Gastrocnemius medialis (tissue), 4 donors: ENCODE measurements around the gene NBDY. TPM values are rescaled to one million over a fixed set of nuclear protein-coding genes. Genes with fewer than 3 reads are reported as not detected.
"Not testable (repeated sequence)": the region's sequence is repeated elsewhere in the genome, so short reads cannot be mapped to it uniquely, and the experiment has no call there.

Experiments used
- ATAC-seq, 2 donors: fragments of 150-250 bp; one replicate each; pipeline ENCODE4 v1.9.1; 2016
- DNase-seq, 2 donors: peaks; one replicate each; pipeline ENCODE4 v3.0.0-alpha.2; 2019
- H3K27ac ChIP-seq, 4 donors: fragments of 200-600 bp; sonication (generic); 1 replicate in 1 of 4; 2 replicates in 3 of 4; pipeline ENCODE4 v1.5.1; 2016 to 2018; ENCODE audit warnings: mild to moderate bottlenecking in 2 of 4, moderate library complexity in 1 of 4
- H3K27me3 ChIP-seq, 3 donors: fragments of 200-600 bp; sonication (generic) in 2 of 3; 1 replicate in 1 of 3; 2 replicates in 2 of 3; pipeline versions ENCODE4 v1.5.1 to v1.6.0; 2016 to 2019; ENCODE audit warnings: mild to moderate bottlenecking in 1 of 3, moderate library complexity in 1 of 3
- H3K36me3 ChIP-seq, 2 donors: fragments of 200-600 bp; sonication (generic) in 1 of 2; one replicate each; pipeline ENCODE4 v1.5.1; 2017 to 2018
- H3K4me1 ChIP-seq, 2 donors: fragments of 200-600 bp; sonication (generic) in 1 of 2; one replicate each; pipeline ENCODE4 v1.5.1; 2016 to 2017; ENCODE audit warnings: mild to moderate bottlenecking in 2 of 2
- H3K4me3 ChIP-seq, 4 donors: fragments of 200-600 bp; sonication (generic) in 3 of 4; 1 replicate in 1 of 4; 2 replicates in 3 of 4; pipeline ENCODE4 v1.5.1; 2016 to 2019; ENCODE audit warnings: mild to moderate bottlenecking in 2 of 4
- H3K9me3 ChIP-seq, 3 donors: fragments of 200-600 bp; sonication (generic) in 2 of 3; 1 replicate in 1 of 3; 2 replicates in 2 of 3; pipeline ENCODE4 v1.5.1; 2016 to 2019
- POLR2A ChIP-seq, 2 donors: fragments of 450-650 bp; IDR thresholded peaks; one replicate each; pipeline ENCODE4 v1.6.1; 2017; ENCODE audit warnings: antibody characterized with exemption in 2 of 2, mild to moderate bottlenecking in 2 of 2, moderate library complexity in 2 of 2
- in situ Hi-C, 4 donors: fragments of 200-750 bp; cut with MboI; loops; one replicate each; pipeline versions ENCODE4 v1.15.0 to v1.8.0; 2017; ENCODE audit warnings: low sequenced_read_pairs in 4 of 4
- intact Hi-C: fragments of 100-400 bp; cut with DNase I; formaldehyde crosslinking; loops from one replicate; pipeline ENCODE4 v1.15.1; 2023; ENCODE audit warnings: low total_unique reads
- total RNA-seq, 4 donors: library from RNA; depleted of rRNA; stranded (reverse); fragments of >200 nt; gene quantifications; one replicate each; pipeline versions ENCODE4 v1.1.0 to v1.2.3, GENCODE V29; 2016
- TF ChIP-seq, protein P1 (sequence below), 5 experiments: fragments of 450-650 bp in 3 of 5; fragments of 200-600 bp in 2 of 5; sonication (generic) in 2 of 5; IDR thresholded peaks in 4 of 5; conservative IDR thresholded peaks in 1 of 5; 1 replicate in 4 of 5; 2 replicates in 1 of 5; pipeline ENCODE4 v1.5.1; 2016 to 2019; ENCODE audit warnings: antibody characterized with exemption in 5 of 5, mild to moderate bottlenecking in 3 of 5, moderate library complexity in 3 of 5

The NBDY gene
- total RNA-seq, 4 donors from 2014 or later, result 3.7 to 9.8 (median 5.9) TPM

- Histone ChIP-seq H3K27ac (no peak overlapping the region), H3K4me1 (peaks cover 3 to 4% of the 10 kb centered on the region in 2 donors), H3K27me3 (no peaks in the 10 kb centered on the region), H3K36me3 (no peaks in the 10 kb centered on the region), H3K4me3 (no peak overlapping the region), H3K9me3 (no peaks in the 10 kb centered on the region)
- in situ Hi-C loops (loop anchor here in 1 of 4 donors (25.0 kb wide), 1 partner anchor 1596 kb away; no protein-coding TSS in a partner anchor), intact Hi-C loops (no loop called here)
- TF ChIP-seq POLR2A (IDR thresholded peaks at IDR 0.05), result no peak
- TF ChIP-seq, protein P1, sequence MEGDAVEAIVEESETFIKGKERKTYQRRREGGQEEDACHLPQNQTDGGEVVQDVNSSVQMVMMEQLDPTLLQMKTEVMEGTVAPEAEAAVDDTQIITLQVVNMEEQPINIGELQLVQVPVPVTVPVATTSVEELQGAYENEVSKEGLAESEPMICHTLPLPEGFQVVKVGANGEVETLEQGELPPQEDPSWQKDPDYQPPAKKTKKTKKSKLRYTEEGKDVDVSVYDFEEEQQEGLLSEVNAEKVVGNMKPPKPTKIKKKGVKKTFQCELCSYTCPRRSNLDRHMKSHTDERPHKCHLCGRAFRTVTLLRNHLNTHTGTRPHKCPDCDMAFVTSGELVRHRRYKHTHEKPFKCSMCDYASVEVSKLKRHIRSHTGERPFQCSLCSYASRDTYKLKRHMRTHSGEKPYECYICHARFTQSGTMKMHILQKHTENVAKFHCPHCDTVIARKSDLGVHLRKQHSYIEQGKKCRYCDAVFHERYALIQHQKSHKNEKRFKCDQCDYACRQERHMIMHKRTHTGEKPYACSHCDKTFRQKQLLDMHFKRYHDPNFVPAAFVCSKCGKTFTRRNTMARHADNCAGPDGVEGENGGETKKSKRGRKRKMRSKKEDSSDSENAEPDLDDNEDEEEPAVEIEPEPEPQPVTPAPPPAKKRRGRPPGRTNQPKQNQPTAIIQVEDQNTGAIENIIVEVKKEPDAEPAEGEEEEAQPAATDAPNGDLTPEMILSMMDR (IDR thresholded peaks at IDR 0.05 in 4 of 5, conservative IDR thresholded peaks at IDR 0.05 in 1 of 5), result no peak
- DNase-seq, result no peak
- ATAC-seq, result no peak
Measured at GRCh38 chrX:56758456-56758855, 29.4 kb downstream of the NBDY start.

DNA sequence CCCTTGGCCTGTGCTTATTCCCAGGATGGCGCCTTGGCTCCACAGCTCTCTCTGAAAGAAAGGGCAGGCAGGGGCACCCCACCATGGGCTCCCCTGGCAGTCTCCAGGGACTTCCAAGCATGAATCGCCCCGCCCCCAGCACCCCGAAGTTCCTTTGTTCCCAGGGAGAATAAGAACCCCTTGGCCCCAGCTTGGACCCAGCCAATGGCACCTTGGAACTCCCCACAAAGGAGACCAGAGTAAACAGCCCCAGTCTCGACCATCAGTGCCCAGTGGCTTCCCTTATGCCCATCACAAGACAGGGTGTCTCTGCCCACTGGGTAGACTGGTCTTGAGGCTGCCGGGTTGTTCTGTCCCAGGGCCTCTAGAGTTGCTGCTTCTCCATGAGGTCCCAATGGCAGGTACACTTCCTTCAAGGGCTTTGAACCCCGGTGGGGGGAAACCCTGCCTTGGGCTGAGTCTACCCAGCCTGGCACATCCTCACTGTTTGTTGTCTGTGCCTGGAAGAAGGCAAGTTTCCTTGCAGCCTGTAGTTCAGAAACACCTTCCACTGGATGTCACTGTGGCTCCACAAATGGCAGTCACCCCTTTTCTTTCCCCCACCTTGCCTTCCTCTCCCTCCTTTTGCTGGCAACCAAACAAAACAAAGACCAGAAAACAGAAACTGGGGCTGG lies 30.8 kb downstream of the NBDY start:
- ATAC-seq (no peak), DNase-seq (no peak)
- Histone ChIP-seq H3K27ac (no peak overlapping the region), H3K4me3 (no peak overlapping the region), H3K36me3 (no peaks in the 10 kb centered on the region), H3K27me3 (no peaks in the 10 kb centered on the region), H3K9me3 (no peaks in the 10 kb centered on the region), H3K4me1 (peaks cover 8% of the 10 kb centered on the region in 2 donors)
- intact Hi-C loops, result loop anchor here (10.0 kb wide), 1 partner anchor 695 kb away; no protein-coding TSS in a partner anchor
- TF ChIP-seq POLR2A (IDR thresholded peaks at IDR 0.05), result no peak
- TF ChIP-seq, protein P1 (IDR thresholded peaks at IDR 0.05 in 4 of 5, conservative IDR thresholded peaks at IDR 0.05 in 1 of 5), result peak in 1 of 5 experiments; percentile 22
- in situ Hi-C loops, result loop anchor here in 1 of 4 donors (25.0 kb wide), 1 partner anchor 1598 kb away; no protein-coding TSS in a partner anchor

DNA sequence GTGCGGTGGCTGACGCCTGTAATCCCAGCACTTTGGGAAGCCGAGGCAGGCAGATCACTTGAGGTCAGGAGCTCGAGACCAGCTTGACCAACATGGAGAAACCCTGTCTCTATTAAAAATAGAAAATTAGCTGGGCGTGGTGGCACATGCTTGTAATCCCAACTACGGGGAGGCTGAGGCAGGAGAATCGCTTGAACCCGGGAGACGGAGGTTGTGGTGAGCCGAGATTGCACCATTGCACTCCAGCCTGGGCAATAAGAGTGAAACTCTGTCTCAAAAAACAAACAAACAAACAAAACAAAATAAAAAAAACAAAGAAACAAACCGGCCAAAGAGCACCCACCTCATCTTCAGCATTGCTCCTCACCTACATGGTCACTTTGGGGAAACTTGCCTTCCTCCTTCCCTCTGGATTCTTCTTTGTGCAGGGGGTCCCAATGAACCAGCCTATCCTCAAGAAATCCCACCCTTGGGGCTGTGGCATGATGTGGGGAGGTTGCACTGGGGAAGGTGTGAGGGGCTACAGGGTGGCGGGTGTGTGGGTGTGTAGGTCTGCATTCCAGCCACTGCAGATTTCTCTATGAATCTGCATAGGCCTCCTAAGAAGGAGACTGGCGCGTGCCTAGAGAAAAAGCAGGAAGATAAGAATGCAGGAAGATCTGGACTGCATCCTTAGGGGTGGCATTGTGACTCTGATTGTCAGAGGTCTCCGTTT lies 31.5 kb downstream of the NBDY start:
- H3K27ac ChIP-seq, H3K36me3 ChIP-seq, H3K9me3 ChIP-seq, ATAC-seq, H3K4me3 ChIP-seq, H3K27me3 ChIP-seq, DNase-seq: not testable (repeated sequence)
- intact Hi-C loops, result loop anchor here (10.0 kb wide), 1 partner anchor 694 kb away; no protein-coding TSS in a partner anchor
- in situ Hi-C loops, result loop anchor here in 1 of 4 donors (25.0 kb wide), 1 partner anchor 1598 kb away; no protein-coding TSS in a partner anchor
- peaks cover 10 to 15% of the 10 kb centered on the region in 2 donors for H3K4me1 ChIP-seq

GRCh38 chrX:56761167-56761566 lies 32.1 kb downstream of the NBDY start:
- H3K4me1 ChIP-seq, result peaks cover 10 to 18% of the 10 kb centered on the region in 2 donors
- TF ChIP-seq, protein P1 (IDR thresholded peaks at IDR 0.05 in 4 of 5, conservative IDR thresholded peaks at IDR 0.05 in 1 of 5), result no peak
- no peaks in the 10 kb centered on the region for H3K9me3 ChIP-seq
- no peaks in the 10 kb centered on the region for H3K36me3 ChIP-seq
- in situ Hi-C loops, result loop anchor here in 1 of 4 donors (25.0 kb wide), 1 partner anchor 1599 kb away; no protein-coding TSS in a partner anchor
- no peak overlapping the region for H3K27ac ChIP-seq
- intact Hi-C loops, result loop anchor here (10.0 kb wide), 1 partner anchor 694 kb away; no protein-coding TSS in a partner anchor
- ATAC-seq (no peak), DNase-seq (no peak)
- H3K27me3 ChIP-seq, result no peaks in the 10 kb centered on the region
- H3K4me3 ChIP-seq, result no peak overlapping the region

DNA sequence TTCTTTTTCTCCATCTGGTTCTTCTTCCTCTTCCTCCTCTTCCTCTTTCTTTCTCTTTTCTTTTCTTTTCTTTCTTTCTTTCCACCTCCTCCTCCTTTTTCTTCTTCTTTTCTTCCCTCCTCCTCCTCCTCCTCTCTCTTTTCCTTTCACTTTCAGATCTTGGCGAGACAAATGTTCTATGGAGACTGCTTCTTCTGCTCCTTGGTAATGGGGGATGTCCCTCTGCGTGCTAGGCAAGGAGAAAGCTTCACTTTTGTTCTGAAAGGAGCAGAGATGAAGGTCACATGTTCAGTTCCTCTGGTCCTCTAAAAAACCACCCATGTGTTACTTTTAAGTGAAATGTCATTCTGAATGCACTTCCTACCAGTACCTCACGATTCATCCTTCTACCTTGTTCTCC lies 33.2 kb downstream of the NBDY start:
- H3K4me3 ChIP-seq, result no peak overlapping the region
- no peak for DNase-seq
- TF ChIP-seq POLR2A (IDR thresholded peaks at IDR 0.05), result no peak
- TF ChIP-seq, protein P1 (IDR thresholded peaks at IDR 0.05 in 4 of 5, conservative IDR thresholded peaks at IDR 0.05 in 1 of 5), result no peak
- H3K9me3 ChIP-seq, result no peaks in the 10 kb centered on the region
- no peaks in the 10 kb centered on the region for H3K27me3 ChIP-seq
- in situ Hi-C loops (loop anchor here in 1 of 4 donors (25.0 kb wide), 1 partner anchor 1600 kb away; no protein-coding TSS in a partner anchor), intact Hi-C loops (loop anchor here (10.0 kb wide), 1 partner anchor 693 kb away; no protein-coding TSS in a partner anchor)
- no peaks in the 10 kb centered on the region for H3K36me3 ChIP-seq
- peaks cover 10 to 18% of the 10 kb centered on the region in 2 donors for H3K4me1 ChIP-seq
- H3K27ac ChIP-seq, result no peak overlapping the region
- no peak for ATAC-seq
